HS-27A (cell line): ENCODE results near the gene LRMDA.

Experiments used
- DNase-seq: peaks from one replicate; pipeline ENCODE4 v3.0.0-alpha.2; 2012; ENCODE audit warnings: low read depth, missing footprints

The LRMDA gene

GRCh38 chr10:76172020-76172419 lies 740.6 kb downstream of the LRMDA start:
- DNase-seq, result no peak

- DNase-seq, result no peak
Observed at GRCh38 chr10:76175533-76176165, 744.2 kb downstream of the LRMDA start.

- no peak for DNase-seq
Observed at GRCh38 chr10:76176166-76176550, 744.7 kb downstream of the LRMDA start.

DNA sequence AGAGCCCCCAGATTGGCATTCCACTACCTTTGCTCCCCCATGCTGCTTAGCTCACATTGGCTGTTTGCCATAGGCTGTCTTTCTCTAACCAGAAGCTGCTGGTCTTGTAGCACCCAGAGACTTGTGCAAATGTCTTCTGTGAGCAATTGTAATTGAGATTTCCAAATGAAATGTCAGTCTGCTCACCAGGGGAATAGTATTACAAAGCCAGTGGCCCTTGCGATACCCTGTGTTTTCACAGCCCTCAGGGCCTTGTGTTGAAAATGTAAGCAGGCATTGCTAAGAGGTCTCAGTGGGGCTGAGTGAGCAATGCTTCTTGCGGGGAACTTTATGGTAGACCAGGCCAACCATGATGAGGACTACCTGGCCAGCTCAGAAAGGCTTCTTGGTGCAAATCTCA lies 746.5 kb downstream of the LRMDA start:
- no peak for DNase-seq

GRCh38 chr10:76178532-76179292 lies 747.3 kb downstream of the LRMDA start:
- DNase-seq, result no peak

GRCh38 chr10:76179806-76180205 lies 748.4 kb downstream of the LRMDA start:
- DNase-seq, result no peak

DNA sequence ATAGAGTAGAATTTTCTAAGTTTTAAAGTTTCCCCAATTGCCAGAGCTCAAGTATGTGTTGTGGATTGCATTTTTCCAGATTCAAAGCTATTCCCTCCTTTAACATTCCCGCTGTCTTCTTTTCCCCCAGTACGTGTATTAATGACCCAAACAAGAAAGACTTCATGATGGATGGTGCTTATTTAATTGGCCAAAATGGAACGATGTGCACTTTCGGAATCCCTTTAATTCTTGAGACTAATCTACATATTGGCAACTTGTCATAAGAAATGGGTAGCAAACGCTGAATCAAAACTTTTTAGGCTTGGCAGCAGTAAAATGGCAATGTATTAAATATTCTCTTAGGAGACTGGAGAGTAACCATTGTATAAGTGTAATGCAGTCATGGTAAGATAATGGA lies 753.2 kb downstream of the LRMDA start:
- no peak for DNase-seq

GRCh38 chr10:76185471-76186301 lies 754.3 kb downstream of the LRMDA start:
- DNase-seq, result no peak

DNA sequence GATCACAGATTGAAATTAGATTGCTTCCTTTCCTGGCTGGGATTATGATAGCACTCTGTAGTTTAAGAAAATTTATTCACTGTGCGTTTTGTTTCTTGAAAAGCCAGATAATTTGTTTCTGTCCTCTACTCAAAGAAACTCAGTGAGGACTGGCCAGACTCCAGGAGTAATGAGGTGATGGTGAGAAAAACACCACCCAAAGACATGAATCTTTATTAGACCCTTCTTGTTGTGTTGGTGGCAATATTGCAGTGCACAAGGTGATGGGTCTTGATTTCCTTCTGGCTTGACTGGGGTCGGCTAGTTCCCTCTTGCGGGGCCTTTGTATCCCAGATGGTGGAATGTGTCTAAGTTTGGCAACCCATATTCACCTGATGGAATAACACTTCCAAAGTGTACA lies 756.8 kb downstream of the LRMDA start:
- DNase-seq, result no peak

GRCh38 chr10:76190634-76191270 lies 759.3 kb downstream of the LRMDA start:
- no peak for DNase-seq

GRCh38 chr10:76191336-76191735 lies 759.9 kb downstream of the LRMDA start:
- no peak for DNase-seq

DNA sequence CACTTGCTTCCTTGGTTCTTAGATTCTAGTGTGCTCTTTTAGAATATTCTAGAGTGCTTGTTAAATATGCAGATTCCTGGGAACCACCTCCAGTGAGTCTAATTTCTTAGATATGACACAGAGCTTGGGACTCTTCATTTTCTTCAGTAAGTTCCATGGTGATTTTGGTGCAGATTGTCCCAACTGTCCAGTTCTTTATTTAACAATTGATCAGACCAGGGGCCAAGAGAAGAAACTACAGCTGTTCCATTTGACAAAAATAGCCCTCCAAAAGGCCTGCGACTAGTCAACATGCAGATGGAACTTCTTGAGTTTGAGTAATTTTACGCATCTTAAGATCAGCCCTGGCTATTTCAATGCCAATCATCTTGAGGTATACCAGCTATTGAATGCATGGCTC lies 760.7 kb downstream of the LRMDA start:
- no peak for DNase-seq

DNA sequence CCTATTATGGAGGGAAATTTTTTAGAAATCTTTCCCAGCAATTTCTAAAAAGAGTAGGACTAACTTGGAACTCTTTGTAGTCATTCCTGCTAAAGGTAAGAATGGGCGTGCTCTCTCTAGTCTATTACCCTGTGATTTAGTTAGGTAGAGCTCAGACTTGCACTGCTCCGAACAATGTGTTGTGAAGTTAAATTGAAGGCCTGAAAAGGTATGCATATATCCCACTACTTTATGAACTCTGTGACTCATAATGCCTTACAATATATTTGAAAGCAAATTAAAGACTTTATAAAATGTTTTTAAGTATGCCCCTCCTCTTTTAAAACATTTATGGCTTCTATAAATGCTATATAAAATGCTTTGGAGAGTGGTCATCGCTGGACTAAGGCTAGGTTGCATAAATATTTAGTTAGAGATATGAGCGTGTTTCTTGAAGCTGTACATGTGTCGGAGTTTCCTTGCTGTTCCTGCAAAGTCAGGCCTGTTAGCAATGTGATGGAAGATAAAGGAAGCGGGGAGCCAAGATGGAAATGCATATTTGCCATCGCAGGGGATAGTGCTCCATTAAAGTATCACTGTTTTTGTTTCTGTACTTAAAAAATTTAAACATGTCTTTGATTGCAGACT lies 761.4 kb downstream of the LRMDA start:
- DNase-seq, result no peak

GRCh38 chr10:76195654-76196390 lies 764.4 kb downstream of the LRMDA start:
- no peak for DNase-seq

DNA sequence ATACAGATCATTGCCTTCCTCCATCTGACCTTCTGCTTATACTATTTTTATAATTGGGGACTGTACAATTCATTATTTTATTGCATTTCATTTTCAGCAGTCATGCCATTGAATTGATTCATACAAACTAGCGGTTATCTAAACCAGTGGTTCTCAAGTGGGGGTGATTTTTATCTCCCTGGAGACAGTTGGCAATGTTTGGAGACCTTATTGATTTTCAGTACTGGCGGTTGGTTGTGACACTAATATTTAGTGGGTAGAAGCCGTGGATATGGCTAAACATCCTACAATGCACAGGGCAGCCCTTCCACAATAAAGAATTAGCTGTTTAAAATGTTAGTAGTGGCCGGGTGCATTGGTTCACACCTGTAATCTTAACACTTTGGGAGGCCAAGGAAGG lies 765.9 kb downstream of the LRMDA start:
- DNase-seq, result no peak

DNA sequence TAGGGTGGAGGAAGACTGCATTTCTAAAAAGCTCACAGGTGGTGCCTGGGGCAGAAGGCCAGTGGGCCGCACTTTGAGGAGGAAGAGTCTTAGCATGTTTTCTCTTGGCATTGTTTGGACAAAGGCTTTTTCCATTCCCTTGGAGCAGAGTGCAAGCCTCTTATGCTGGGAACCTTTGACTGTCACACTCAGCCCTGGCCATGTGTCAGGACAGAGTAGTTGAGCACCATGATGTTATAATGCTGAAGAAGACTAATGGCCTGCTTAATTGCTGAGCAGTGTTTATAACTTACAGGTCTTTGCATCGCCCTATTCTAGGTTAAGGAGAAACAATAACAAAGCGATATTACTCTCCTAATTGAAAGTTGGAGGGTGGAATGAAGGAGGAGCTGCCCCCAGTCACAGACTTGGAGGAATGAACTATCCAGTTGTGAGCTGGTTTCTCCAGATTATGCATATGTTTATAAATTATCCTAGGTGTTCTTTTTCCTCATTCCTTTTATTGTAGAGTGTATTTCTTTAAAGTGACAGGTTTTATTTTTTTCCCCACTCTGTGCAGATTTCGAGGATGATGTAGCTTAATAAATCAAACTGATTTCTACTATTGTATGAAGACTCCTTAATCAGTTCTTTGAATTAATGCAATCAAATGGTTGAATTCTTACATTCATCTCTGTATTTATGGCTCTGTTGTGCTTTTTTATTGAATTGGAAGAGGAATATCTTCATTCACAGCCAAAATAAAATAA lies 767.0 kb downstream of the LRMDA start:
- DNase-seq, result no peak

DNA sequence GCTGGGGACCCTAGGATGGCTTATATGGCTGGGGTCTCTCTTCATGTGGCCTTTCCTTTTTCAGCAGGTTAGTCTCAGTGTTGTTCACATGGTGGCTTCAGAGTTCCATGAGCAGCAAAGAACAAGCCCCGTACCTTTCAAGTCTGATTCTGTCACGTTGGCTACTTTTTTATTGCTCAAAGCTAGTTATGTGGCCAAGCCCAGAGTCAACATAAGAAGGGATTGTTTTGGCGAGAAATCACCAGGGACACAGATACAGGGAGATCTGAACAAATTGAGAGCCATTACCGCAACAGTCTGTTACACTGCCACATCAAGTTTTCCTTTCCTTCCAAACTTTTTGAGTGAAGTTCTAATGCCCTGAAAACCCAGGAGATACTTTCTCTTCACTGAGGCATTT lies 770.5 kb downstream of the LRMDA start:
- no peak for DNase-seq

GRCh38 chr10:76202777-76203176 lies 771.4 kb downstream of the LRMDA start:
- no peak for DNase-seq

- DNase-seq, result no peak
Observed at GRCh38 chr10:76205361-76205760, 773.9 kb downstream of the LRMDA start.

GRCh38 chr10:76206797-76207352 lies 775.5 kb downstream of the LRMDA start:
- DNase-seq, result no peak
